WTC11 (cell line): ENCODE data around the gene DCAF10. TPM values are rescaled to one million over a fixed set of nuclear protein-coding genes. Genes with fewer than 3 reads are reported as not detected.
"Not testable (repeated sequence)": the region's sequence is repeated elsewhere in the genome, so short reads cannot be mapped to it uniquely, and the experiment has no call there.

Experiments used
- ATAC-seq: fragments of 200-7000 bp; cut with Tn5 transposase; 2 replicates; pipeline ENCODE4 v1.10.0; 2021; ENCODE audit warnings: mild to moderate bottlenecking, moderate library complexity
- CTCF ChIA-PET: fragments of 300-600 bp; sonication (Branson Sonifier 250); formaldehyde crosslinking; loops from one replicate; lab custom pipeline; 2021; ENCODE audit warnings: antibody characterized with exemption; lab: Charles Lee
- POLR2A ChIA-PET: fragments of 350-600 bp; sonication (Branson Sonifier 250); formaldehyde crosslinking; loops from one replicate; lab custom pipeline; 2021; ENCODE audit warnings: antibody characterized with exemption; lab: Charles Lee
- DNase-seq: peaks from one replicate; pipeline ENCODE4 v3.0.0; 2021; ENCODE audit warnings: low spot score
- H3K27ac Mint-ChIP-seq: 2 replicates; pipeline ENCODE4 v1.8.0; 2021; ENCODE audit warnings: mixed read lengths
- H3K27me3 Mint-ChIP-seq: 2 replicates; pipeline ENCODE4 v1.8.0; 2021; ENCODE audit warnings: low read depth, mild to moderate bottlenecking, moderate library complexity, mixed read lengths
- H3K36me3 Mint-ChIP-seq: 2 replicates; pipeline ENCODE4 v1.8.0; 2021; ENCODE audit warnings: mixed read lengths
- H3K4me1 Mint-ChIP-seq: 2 replicates; pipeline ENCODE4 v1.8.0; 2022; ENCODE audit warnings: mixed read lengths
- H3K4me3 Mint-ChIP-seq: 2 replicates; pipeline ENCODE4 v1.8.0; 2021; ENCODE audit warnings: mild to moderate bottlenecking, moderate library complexity, mixed read lengths
- H3K9me3 Mint-ChIP-seq: 2 replicates; pipeline ENCODE4 v1.8.0; 2021; ENCODE audit warnings: mixed read lengths
- E2F5 ChIP-seq: sonication (generic); formaldehyde crosslinking; IDR thresholded peaks from 2 replicates; pipeline ENCODE4 v1.8.1; 2022; ENCODE audit warnings: mild to moderate bottlenecking, moderate library complexity, missing genetic modification reagents
- ETV6 ChIP-seq: sonication (generic); formaldehyde crosslinking; IDR thresholded peaks from 2 replicates; pipeline ENCODE4 v1.8.1; 2022; ENCODE audit warnings: mild to moderate bottlenecking, missing genetic modification reagents
- JAZF1 ChIP-seq: fragments of 250-450 bp; sonication (Bioruptor Pico); IDR thresholded peaks from 2 replicates; pipeline ENCODE4 v1.9.0; 2021; ENCODE audit warnings: moderate library complexity, mild to moderate bottlenecking, inconsistent platforms
- NR1H2 ChIP-seq: sonication (generic); formaldehyde crosslinking; IDR thresholded peaks from 2 replicates; pipeline ENCODE4 v1.9.0; 2021; ENCODE audit warnings: mild to moderate bottlenecking, moderate library complexity, missing genetic modification reagents
- NR2C2 ChIP-seq: sonication (generic); formaldehyde crosslinking; IDR thresholded peaks from 2 replicates; pipeline ENCODE4 v1.8.0; 2022; ENCODE audit warnings: mild to moderate bottlenecking, missing genetic modification reagents
- NR3C1 ChIP-seq: sonication (generic); formaldehyde crosslinking; conservative IDR thresholded peaks from 2 replicates; pipeline ENCODE4 v1.8.1; 2023; ENCODE audit warnings: low read depth, mild to moderate bottlenecking, missing genetic modification reagents
- TP53 ChIP-seq: sonication (generic); formaldehyde crosslinking; IDR thresholded peaks from 2 replicates; pipeline ENCODE4 v1.8.1; 2023; ENCODE audit warnings: mild to moderate bottlenecking, missing genetic modification reagents
- total RNA-seq: library from RNA; stranded (reverse); gene quantifications from 3 replicates; pipeline ENCODE4 v1.2.3, GENCODE V29; 2021
- TF ChIP-seq, protein P1 (sequence below): sonication (generic); formaldehyde crosslinking; IDR thresholded peaks from 2 replicates; pipeline ENCODE4 v1.8.0; 2023; ENCODE audit warnings: missing genetic modification reagents, mild to moderate bottlenecking, borderline replicate concordance
- TF ChIP-seq, protein P2 (sequence below): sonication (generic); formaldehyde crosslinking; IDR thresholded peaks from 2 replicates; pipeline ENCODE4 v1.8.0; 2022; ENCODE audit warnings: missing genetic modification reagents
- TF ChIP-seq, protein P3 (sequence below): sonication (generic); formaldehyde crosslinking; IDR thresholded peaks from 2 replicates; pipeline ENCODE4 v1.8.0; 2022; ENCODE audit warnings: mild to moderate bottlenecking, missing genetic modification reagents
- TF ChIP-seq, protein P4 (sequence below): sonication (generic); formaldehyde crosslinking; IDR thresholded peaks from 2 replicates; pipeline ENCODE4 v1.8.0; 2023; ENCODE audit warnings: mild to moderate bottlenecking, missing genetic modification reagents

DCAF10 gene
- total RNA-seq, 1 experiment from 2014 or later: 11.7 TPM

DNA sequence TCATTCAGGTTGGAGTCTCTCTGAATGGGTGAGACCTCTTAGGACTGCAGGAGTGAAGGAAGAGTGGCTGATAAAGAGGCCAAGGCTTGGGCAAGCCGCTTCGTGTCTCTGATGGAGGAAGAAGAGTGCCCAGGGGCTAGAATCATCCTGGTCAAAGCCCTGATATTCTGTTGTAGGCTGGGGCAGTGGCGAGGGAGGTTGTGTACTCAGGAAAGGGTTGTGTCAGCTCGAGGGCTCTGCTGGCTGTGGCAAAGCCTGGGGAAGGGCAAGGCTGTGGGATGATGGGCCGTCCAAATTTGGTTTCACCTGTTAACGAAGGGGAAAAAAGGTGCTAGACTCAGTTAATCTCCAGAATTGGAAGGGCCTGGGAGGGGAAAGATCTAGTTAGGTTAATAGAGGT, 49.4 kb upstream of the DCAF10 start (continued):
- TF ChIP-seq, protein P1, sequence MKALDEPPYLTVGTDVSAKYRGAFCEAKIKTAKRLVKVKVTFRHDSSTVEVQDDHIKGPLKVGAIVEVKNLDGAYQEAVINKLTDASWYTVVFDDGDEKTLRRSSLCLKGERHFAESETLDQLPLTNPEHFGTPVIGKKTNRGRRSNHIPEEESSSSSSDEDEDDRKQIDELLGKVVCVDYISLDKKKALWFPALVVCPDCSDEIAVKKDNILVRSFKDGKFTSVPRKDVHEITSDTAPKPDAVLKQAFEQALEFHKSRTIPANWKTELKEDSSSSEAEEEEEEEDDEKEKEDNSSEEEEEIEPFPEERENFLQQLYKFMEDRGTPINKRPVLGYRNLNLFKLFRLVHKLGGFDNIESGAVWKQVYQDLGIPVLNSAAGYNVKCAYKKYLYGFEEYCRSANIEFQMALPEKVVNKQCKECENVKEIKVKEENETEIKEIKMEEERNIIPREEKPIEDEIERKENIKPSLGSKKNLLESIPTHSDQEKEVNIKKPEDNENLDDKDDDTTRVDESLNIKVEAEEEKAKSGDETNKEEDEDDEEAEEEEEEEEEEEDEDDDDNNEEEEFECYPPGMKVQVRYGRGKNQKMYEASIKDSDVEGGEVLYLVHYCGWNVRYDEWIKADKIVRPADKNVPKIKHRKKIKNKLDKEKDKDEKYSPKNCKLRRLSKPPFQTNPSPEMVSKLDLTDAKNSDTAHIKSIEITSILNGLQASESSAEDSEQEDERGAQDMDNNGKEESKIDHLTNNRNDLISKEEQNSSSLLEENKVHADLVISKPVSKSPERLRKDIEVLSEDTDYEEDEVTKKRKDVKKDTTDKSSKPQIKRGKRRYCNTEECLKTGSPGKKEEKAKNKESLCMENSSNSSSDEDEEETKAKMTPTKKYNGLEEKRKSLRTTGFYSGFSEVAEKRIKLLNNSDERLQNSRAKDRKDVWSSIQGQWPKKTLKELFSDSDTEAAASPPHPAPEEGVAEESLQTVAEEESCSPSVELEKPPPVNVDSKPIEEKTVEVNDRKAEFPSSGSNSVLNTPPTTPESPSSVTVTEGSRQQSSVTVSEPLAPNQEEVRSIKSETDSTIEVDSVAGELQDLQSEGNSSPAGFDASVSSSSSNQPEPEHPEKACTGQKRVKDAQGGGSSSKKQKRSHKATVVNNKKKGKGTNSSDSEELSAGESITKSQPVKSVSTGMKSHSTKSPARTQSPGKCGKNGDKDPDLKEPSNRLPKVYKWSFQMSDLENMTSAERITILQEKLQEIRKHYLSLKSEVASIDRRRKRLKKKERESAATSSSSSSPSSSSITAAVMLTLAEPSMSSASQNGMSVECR: no peak
- no peak for TF ChIP-seq JAZF1
- TF ChIP-seq ETV6 (CRISPR knock-in tag): no peak
- TF ChIP-seq, protein P2, sequence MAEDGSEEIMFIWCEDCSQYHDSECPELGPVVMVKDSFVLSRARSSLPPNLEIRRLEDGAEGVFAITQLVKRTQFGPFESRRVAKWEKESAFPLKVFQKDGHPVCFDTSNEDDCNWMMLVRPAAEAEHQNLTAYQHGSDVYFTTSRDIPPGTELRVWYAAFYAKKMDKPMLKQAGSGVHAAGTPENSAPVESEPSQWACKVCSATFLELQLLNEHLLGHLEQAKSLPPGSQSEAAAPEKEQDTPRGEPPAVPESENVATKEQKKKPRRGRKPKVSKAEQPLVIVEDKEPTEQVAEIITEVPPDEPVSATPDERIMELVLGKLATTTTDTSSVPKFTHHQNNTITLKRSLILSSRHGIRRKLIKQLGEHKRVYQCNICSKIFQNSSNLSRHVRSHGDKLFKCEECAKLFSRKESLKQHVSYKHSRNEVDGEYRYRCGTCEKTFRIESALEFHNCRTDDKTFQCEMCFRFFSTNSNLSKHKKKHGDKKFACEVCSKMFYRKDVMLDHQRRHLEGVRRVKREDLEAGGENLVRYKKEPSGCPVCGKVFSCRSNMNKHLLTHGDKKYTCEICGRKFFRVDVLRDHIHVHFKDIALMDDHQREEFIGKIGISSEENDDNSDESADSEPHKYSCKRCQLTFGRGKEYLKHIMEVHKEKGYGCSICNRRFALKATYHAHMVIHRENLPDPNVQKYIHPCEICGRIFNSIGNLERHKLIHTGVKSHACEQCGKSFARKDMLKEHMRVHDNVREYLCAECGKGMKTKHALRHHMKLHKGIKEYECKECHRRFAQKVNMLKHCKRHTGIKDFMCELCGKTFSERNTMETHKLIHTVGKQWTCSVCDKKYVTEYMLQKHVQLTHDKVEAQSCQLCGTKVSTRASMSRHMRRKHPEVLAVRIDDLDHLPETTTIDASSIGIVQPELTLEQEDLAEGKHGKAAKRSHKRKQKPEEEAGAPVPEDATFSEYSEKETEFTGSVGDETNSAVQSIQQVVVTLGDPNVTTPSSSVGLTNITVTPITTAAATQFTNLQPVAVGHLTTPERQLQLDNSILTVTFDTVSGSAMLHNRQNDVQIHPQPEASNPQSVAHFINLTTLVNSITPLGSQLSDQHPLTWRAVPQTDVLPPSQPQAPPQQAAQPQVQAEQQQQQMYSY: no peak
- no peak for TF ChIP-seq NR1H2
- TF ChIP-seq TP53 (CRISPR knock-in tag): no peak
- TF ChIP-seq, protein P3, sequence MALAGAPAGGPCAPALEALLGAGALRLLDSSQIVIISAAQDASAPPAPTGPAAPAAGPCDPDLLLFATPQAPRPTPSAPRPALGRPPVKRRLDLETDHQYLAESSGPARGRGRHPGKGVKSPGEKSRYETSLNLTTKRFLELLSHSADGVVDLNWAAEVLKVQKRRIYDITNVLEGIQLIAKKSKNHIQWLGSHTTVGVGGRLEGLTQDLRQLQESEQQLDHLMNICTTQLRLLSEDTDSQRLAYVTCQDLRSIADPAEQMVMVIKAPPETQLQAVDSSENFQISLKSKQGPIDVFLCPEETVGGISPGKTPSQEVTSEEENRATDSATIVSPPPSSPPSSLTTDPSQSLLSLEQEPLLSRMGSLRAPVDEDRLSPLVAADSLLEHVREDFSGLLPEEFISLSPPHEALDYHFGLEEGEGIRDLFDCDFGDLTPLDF (CRISPR knock-in tag): no peak
- TF ChIP-seq NR3C1: no peak
- no peak for TF ChIP-seq E2F5 (CRISPR knock-in tag)
- TF ChIP-seq, protein P4, sequence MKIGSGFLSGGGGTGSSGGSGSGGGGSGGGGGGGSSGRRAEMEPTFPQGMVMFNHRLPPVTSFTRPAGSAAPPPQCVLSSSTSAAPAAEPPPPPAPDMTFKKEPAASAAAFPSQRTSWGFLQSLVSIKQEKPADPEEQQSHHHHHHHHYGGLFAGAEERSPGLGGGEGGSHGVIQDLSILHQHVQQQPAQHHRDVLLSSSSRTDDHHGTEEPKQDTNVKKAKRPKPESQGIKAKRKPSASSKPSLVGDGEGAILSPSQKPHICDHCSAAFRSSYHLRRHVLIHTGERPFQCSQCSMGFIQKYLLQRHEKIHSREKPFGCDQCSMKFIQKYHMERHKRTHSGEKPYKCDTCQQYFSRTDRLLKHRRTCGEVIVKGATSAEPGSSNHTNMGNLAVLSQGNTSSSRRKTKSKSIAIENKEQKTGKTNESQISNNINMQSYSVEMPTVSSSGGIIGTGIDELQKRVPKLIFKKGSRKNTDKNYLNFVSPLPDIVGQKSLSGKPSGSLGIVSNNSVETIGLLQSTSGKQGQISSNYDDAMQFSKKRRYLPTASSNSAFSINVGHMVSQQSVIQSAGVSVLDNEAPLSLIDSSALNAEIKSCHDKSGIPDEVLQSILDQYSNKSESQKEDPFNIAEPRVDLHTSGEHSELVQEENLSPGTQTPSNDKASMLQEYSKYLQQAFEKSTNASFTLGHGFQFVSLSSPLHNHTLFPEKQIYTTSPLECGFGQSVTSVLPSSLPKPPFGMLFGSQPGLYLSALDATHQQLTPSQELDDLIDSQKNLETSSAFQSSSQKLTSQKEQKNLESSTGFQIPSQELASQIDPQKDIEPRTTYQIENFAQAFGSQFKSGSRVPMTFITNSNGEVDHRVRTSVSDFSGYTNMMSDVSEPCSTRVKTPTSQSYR (CRISPR knock-in tag): no peak
- no peak for TF ChIP-seq NR2C2

GRCh38 chr9:37751704-37752103, 48.9 kb upstream of the DCAF10 start:
- H3K27me3 Mint-ChIP-seq, CTCF ChIA-PET, H3K9me3 Mint-ChIP-seq, ATAC-seq, H3K4me3 Mint-ChIP-seq, H3K36me3 Mint-ChIP-seq, POLR2A ChIA-PET, H3K27ac Mint-ChIP-seq, DNase-seq: not testable (repeated sequence)
- peaks cover 12% of the 10 kb centered on the region for H3K4me1 Mint-ChIP-seq

GRCh38 chr9:37752112-37752511, 48.5 kb upstream of the DCAF10 start:
- H3K27ac Mint-ChIP-seq, H3K9me3 Mint-ChIP-seq, ATAC-seq, H3K27me3 Mint-ChIP-seq, H3K36me3 Mint-ChIP-seq, H3K4me3 Mint-ChIP-seq, CTCF ChIA-PET, DNase-seq: not testable (repeated sequence)
- POLR2A ChIA-PET: interaction anchor here (0.7 kb wide), 1 partner anchor 73 kb away, joined by 3 read pairs; no protein-coding TSS in a partner anchor
- H3K4me1 Mint-ChIP-seq: peaks cover 12% of the 10 kb centered on the region
